Endothelial cell of umbilical vein (primary cell): ENCODE results near the gene PFKL. TPM values are rescaled to one million over a fixed set of nuclear protein-coding genes. Genes with fewer than 3 reads are reported as not detected.

Experiments
- BruUV-seq: library from RNA; stranded (reverse); fragments of 400-500 nt; replicated peaks from 2 replicates; lab custom pipeline; 2021; lab: Mats Ljungman, UMichigan
- CTCF ChIA-PET: fragments of 300-600, 350-600 bp; sonication (Branson Sonifier 250); formaldehyde crosslinking; loops from one replicate; lab custom pipeline; 2021; ENCODE audit warnings: antibody characterized with exemption, inconsistent platforms; lab: Charles Lee
- POLR2A ChIA-PET: fragments of 300-600, 350-600 bp; sonication (Branson Sonifier 250); formaldehyde crosslinking; loops from one replicate; lab custom pipeline; 2021; ENCODE audit warnings: antibody characterized with exemption, inconsistent platforms; lab: Charles Lee
- DNase-seq: peaks from one replicate; pipeline ENCODE4 v3.0.0-alpha.2; 2011; ENCODE audit warnings: low read depth, low spot score
- FAIRE-seq: peaks from 2 replicates; lab custom pipeline; 2011; peaks lifted over from hg19 to GRCh38; lab: Jason Lieb, UNC
- H2AFZ ChIP-seq: 2 replicates; pipeline ENCODE4 v1.6.0; 2012; ENCODE audit warnings: low read depth, low read length, control low read depth, inconsistent platforms
- H3K27ac ChIP-seq: 2 replicates; pipeline ENCODE4 v1.5.1; 2011; ENCODE audit warnings: low read depth, mild to moderate bottlenecking, control low read depth, low read length, moderate library complexity; ENCODE audit not compliant: insufficient read depth
- H3K27me3 ChIP-seq, 2 experiments: 2 replicates each; pipeline versions ENCODE4 v1.6.0 to v1.6.1; 2011; ENCODE audit warnings: low read length in 2 of 2, mixed read lengths in 1 of 2; ENCODE audit not compliant: control insufficient read depth in 2 of 2, insufficient read depth in 2 of 2
- H3K36me3 ChIP-seq, 2 experiments: 2 replicates in 1 of 2; 3 replicates in 1 of 2; pipeline ENCODE4 v1.5.1; 2011; ENCODE audit warnings: low read length in 2 of 2, mild to moderate bottlenecking in 1 of 2, moderate library complexity in 1 of 2; ENCODE audit not compliant: control insufficient read depth in 2 of 2, insufficient read depth in 2 of 2; ENCODE audit errors: extremely low read depth in 1 of 2
- H3K4me1 ChIP-seq: 3 replicates; pipeline ENCODE4 v1.5.1; 2011; ENCODE audit warnings: mild to moderate bottlenecking, low read length; ENCODE audit not compliant: control insufficient read depth, insufficient read depth; ENCODE audit errors: extremely low read depth
- H3K4me2 ChIP-seq: 2 replicates; pipeline ENCODE4 v1.6.1; 2011; ENCODE audit warnings: low read length, control low read depth, mixed read lengths; ENCODE audit not compliant: insufficient read depth
- H3K4me3 ChIP-seq, 3 experiments: fragments of 200-600 bp in 1 of 3; sonication (generic), shearing (Covaris generic) in 1 of 3; replicated peaks in 1 of 3; 2 replicates each; pipeline ENCODE4 v1.5.1; 2011 to 2016; ENCODE audit warnings: control low read depth in 3 of 3, low read length in 3 of 3, mild to moderate bottlenecking in 2 of 3, inconsistent platforms in 1 of 3, low read depth in 1 of 3, moderate library complexity in 1 of 3; ENCODE audit not compliant: insufficient read depth in 1 of 3
- H3K79me2 ChIP-seq: 2 replicates; pipeline ENCODE4 v1.6.0; 2012; ENCODE audit warnings: low read length, inconsistent platforms; ENCODE audit not compliant: control insufficient read depth, insufficient read depth
- H3K9ac ChIP-seq: replicated peaks from 2 replicates; pipeline ENCODE3; 2011; ENCODE audit warnings: low read length, control low read depth; ENCODE audit not compliant: insufficient read depth; ENCODE audit errors: extremely low read depth
- H3K9me1 ChIP-seq: replicated peaks from 3 replicates; pipeline ENCODE4 v1.6.0; 2011; ENCODE audit warnings: mild to moderate bottlenecking, low read length; ENCODE audit not compliant: control insufficient read depth, insufficient read depth; ENCODE audit errors: extremely low read depth
- H3K9me3 ChIP-seq: replicated peaks from 2 replicates; pipeline ENCODE4 v1.5.1; 2012; ENCODE audit warnings: low read length, inconsistent platforms; ENCODE audit not compliant: control insufficient read depth, insufficient read depth
- H4K20me1 ChIP-seq: replicated peaks from 2 replicates; pipeline ENCODE3; 2011; ENCODE audit warnings: mild to moderate bottlenecking, low read length; ENCODE audit not compliant: control insufficient read depth, insufficient read depth; ENCODE audit errors: extremely low read depth
- CTCF ChIP-seq, 2 donors: IDR thresholded peaks; 1 replicate in 1 of 2; 2 replicates in 1 of 2; pipeline ENCODE4 v1.5.1; 2011; ENCODE audit warnings: low read length in 2 of 2, mild to moderate bottlenecking in 2 of 2, moderate library complexity in 2 of 2, control low read depth in 1 of 2, inconsistent platforms in 1 of 2, low read depth in 1 of 2; ENCODE audit not compliant: insufficient read depth in 1 of 2; ENCODE audit errors: extremely low read depth in 1 of 2
- EZH2 ChIP-seq: IDR thresholded peaks from 2 replicates; pipeline ENCODE4 v1.6.1; 2012; ENCODE audit warnings: borderline replicate concordance, low read depth, mild to moderate bottlenecking, moderate library complexity, low read length, inconsistent platforms; ENCODE audit not compliant: severe bottlenecking
- FOS ChIP-seq: IDR thresholded peaks from 2 replicates; pipeline ENCODE4 v1.6.1; 2011; ENCODE audit warnings: mild to moderate bottlenecking, low read length, moderate library complexity, borderline replicate concordance; ENCODE audit not compliant: insufficient read depth
- GATA2 ChIP-seq: IDR thresholded peaks from 2 replicates; pipeline ENCODE4 v1.7.0; 2011; ENCODE audit warnings: low read depth, mild to moderate bottlenecking, moderate library complexity, mixed read lengths, low read length; ENCODE audit not compliant: insufficient read length, insufficient read depth
- JUN ChIP-seq: IDR thresholded peaks from 2 replicates; pipeline ENCODE4 v1.6.1; 2011; ENCODE audit warnings: borderline replicate concordance, low read depth; ENCODE audit not compliant: insufficient read length, insufficient read depth
- MAX ChIP-seq: IDR thresholded peaks from 2 replicates; pipeline ENCODE4 v1.6.1; 2011; ENCODE audit not compliant: insufficient read depth, insufficient read length
- MYC ChIP-seq: IDR thresholded peaks from one replicate; pipeline ENCODE4 v1.6.1; 2011; ENCODE audit warnings: mild to moderate bottlenecking, low read depth, low read length
- POLR2A ChIP-seq: IDR thresholded peaks from 2 replicates; pipeline ENCODE4 v1.6.1; 2012; ENCODE audit warnings: low read depth, mild to moderate bottlenecking, control low read depth, low read length
- POLR2AphosphoS5 ChIP-seq: IDR thresholded peaks from 2 replicates; pipeline ENCODE4 v1.6.1; 2012; ENCODE audit warnings: low read depth, mild to moderate bottlenecking, control low read depth, low read length, moderate library complexity; ENCODE audit not compliant: insufficient read depth
- dilution Hi-C: fragments of 300-500 bp; cut with MboI; formaldehyde crosslinking; loops from one replicate; pipeline ENCODE4 v1.15.0; 2019; ENCODE audit warnings: low sequenced_read_pairs; ENCODE audit not compliant: extremely low pct_ligation_motif_present
- intact Hi-C: fragments of 100-400 bp; cut with micrococcal nuclease; formaldehyde crosslinking; loops from one replicate; pipeline ENCODE4 v1.10.0; 2022
- polyA plus RNA-seq, 4 experiments: library from polyadenylated mRNA; depleted of rRNA in 3 of 4; stranded (reverse) in 3 of 4; unstranded in 1 of 4; fragments of >200 nt; gene quantifications; 2 replicates each; pipeline versions ENCODE4 v1.2.1 to v1.2.3, GENCODE V29; 2011 to 2012; ENCODE audit warnings: missing spikeins in 1 of 4
- total RNA-seq: library from RNA; stranded (reverse); gene quantifications from 2 replicates; pipeline ENCODE4 v1.2.3, GENCODE V29; 2021

The PFKL gene
- total and polyA plus RNA-seq, 2 donors (not counting 3 experiments of a cell fraction or from before 2014, with no cell fraction given), result 137 to 154 TPM

GRCh38 chr21:44312089-44312488 lies 12.2 kb downstream of the PFKL start:
- BruUV-seq, result no TSS peak
- no peak for DNase-seq
- H3K79me2 ChIP-seq, result no peaks in the 10 kb centered on the region
- dilution Hi-C loops (no loop called here), intact Hi-C loops (no loop called here)
- no peaks in the 10 kb centered on the region for H3K9me3 ChIP-seq
- no peaks in the 10 kb centered on the region for H4K20me1 ChIP-seq
- no peaks in the 10 kb centered on the region for H3K4me1 ChIP-seq
- no peak for TF ChIP-seq EZH2
- no peak for TF ChIP-seq MYC
- no peak for TF ChIP-seq MAX
- no peak for TF ChIP-seq FOS
- TF ChIP-seq POLR2AphosphoS5, result no peak
- no peak for TF ChIP-seq POLR2A
- TF ChIP-seq CTCF (IDR thresholded peaks at IDR 0.05; ENCODE audit: extremely low read depth in 1 of 2, insufficient read depth in 1 of 2, low read depth in 1 of 2, low read length in 2 of 2), result no peak
- TF ChIP-seq JUN, result no peak
- no peak for TF ChIP-seq GATA2
- H2AFZ ChIP-seq, result no peak overlapping the region
- FAIRE-seq, result no peak
- no peak overlapping the region for H3K27ac ChIP-seq
- H3K36me3 ChIP-seq, result peaks cover 11 to 55% of the 10 kb centered on the region in 2 experiments
- CTCF ChIA-PET, result no interaction called here
- H3K4me2 ChIP-seq, result no peak overlapping the region
- H3K4me3 ChIP-seq, result no peak overlapping the region
- no peak overlapping the region for H3K9ac ChIP-seq
- H3K9me1 ChIP-seq, result no peaks in the 10 kb centered on the region
- no peaks in the 10 kb centered on the region for H3K27me3 ChIP-seq
- POLR2A ChIA-PET, result no interaction called here
